DMS153 treated with DMSO at 0.1 percent for 48 hours (cell line): ENCODE results near the gene PTPN9.

Experiments used
- DNase-seq: peaks from one replicate; lab custom pipeline; 2025; ENCODE audit not compliant: unreplicated experiment; lab: John Stamatoyannopoulos, UW

PTPN9 gene

DNA sequence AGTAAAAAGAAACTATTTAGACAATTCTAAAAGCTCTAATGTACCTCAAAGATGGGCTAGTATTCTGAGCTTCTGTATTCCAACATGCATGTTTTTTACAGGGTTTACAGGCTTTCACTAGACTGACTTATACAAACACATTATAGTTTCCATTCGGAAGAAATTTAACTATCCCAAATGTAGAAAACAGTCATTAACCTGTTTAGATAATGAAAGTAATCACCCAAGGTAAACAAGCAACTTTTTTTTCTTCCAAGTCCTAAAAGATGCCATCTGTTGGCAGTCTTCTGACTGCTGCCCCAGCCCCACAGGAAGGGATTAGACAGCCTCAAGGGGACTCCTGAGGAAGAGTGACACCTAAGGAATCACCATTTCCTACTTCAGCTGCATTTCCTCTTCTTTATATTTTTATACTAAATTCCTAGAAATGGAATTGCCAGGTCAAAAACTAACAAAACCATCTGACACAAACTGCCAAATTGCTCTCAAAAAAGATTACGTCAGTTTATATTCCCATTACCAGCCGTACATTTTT lies 153.1 kb downstream of the PTPN9 start:
- DNase-seq: no peak

DNA sequence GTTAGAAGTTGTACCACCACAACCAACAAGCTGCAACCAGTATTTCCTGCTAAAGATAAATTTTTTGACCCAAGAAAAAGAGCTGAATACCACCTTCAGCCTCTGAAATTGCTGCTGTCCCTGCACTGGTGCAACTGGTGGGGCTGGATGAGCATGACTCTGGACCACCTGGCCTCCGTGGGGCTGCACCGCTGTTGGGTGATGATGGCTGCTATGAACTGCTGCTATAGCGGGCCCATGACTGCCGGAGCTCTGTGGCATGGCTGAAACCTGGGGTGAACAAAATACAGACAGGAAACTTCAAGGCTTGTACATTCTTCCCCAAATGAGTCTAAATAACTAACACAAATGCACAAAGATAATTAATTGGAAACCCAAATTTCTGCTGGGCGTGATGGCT lies 156.6 kb downstream of the PTPN9 start:
- DNase-seq: no peak

DNA sequence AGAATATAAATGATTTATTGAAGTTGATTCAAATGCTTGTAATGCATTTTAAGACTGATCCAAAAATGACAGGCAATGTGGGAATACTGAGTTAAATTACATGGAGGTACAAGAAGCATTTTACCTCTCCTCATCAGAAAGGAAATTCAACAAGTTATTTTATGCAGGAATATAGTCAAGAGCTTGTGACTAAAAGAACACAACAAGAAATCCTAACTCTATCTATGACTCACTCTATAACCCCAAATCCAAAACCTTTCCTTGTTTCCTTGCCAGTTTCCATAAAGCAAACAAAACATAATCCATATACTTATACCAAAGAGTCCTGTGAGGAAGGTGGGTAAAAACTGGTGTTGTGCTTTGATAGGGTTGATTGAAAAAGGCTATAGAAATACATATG lies 158.4 kb downstream of the PTPN9 start:
- no peak for DNase-seq

DNA sequence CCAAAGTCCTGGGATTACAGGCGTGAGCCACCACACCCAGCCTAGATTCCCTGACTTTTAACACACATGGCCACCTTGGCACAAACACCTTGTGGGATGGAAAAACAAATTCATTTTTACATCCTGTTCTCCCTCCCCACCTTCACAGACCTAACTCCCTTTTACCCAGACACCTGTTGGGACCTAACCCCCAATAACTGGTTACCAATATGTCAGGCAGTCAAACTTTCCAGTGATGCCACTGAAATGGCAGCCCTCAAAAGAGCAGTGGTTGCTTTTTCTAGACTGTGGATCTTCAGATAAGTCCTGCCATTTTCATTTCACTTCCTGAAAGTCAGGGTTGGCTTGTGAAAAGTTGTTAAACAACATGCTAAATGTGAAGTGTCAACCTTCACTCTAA lies 162.5 kb downstream of the PTPN9 start:
- DNase-seq: no peak
